ENCODE results near the gene PNN. TPM values are rescaled to one million over a fixed set of nuclear protein-coding genes. Genes with fewer than 3 reads are reported as not detected.
"Not testable (repeated sequence)": the region's sequence is repeated elsewhere in the genome, so short reads cannot be mapped to it uniquely, and the experiment has no call there.

The PNN gene
- total RNA-seq, 2 experiments from 2014 or later: 110 to 111 TPM

- Mint-ChIP-seq H3K36me3 (ENCODE audit: low read depth) (peaks cover 71% of the 10 kb centered on the region), H3K9me3 (no peaks in the 10 kb centered on the region), H3K4me1 (ENCODE audit: low read depth) (peaks cover 46% of the 10 kb centered on the region), H3K27ac (peak overlapping the region; percentile 26), H3K4me3 (no peak overlapping the region), H3K27me3 (no peaks in the 10 kb centered on the region)
- H3K36me3 ChIP-seq (ENCODE audit: insufficient read depth, low read length): peaks cover 60% of the 10 kb centered on the region
- H3K4me1 ChIP-seq (ENCODE audit: insufficient read depth, low read length): no peaks in the 10 kb centered on the region
- H3K27me3 ChIP-seq (ENCODE audit: control insufficient read depth in 1 of 2, insufficient read depth in 2 of 2, low read length in 2 of 2): no peaks in the 10 kb centered on the region
- H3K9me3 ChIP-seq (ENCODE audit: control insufficient read depth in 1 of 2, insufficient read depth in 1 of 2, low read length in 2 of 2): no peaks in the 10 kb centered on the region
- intact Hi-C loops (cut with DNase I, micrococcal nuclease): no loop called here
- no peak overlapping the region for H3K4me3 ChIP-seq (ENCODE audit: low read length)
- POLR2A ChIA-PET: no interaction called here
- DNase-seq (no peak), ATAC-seq (ENCODE audit: poor library complexity) (no peak)
- no peak for TF ChIP-seq CTCF (IDR thresholded peaks at IDR 0.05)
- CTCF ChIA-PET: interaction anchor here (1.6 kb wide), 1 partner anchor 8 kb away, joined by 4 read pairs; no protein-coding TSS in a partner anchor
- H3K27ac ChIP-seq (ENCODE audit: low read depth in 1 of 2, low read length in 2 of 2): no peak overlapping the region
Measured at GRCh38 chr14:39160494-39160893, 14.6 kb upstream of the PNN start.

GRCh38 chr14:39167797-39168320, 7.2 kb upstream of the PNN start:
- H3K4me1 ChIP-seq (ENCODE audit: insufficient read depth, low read length): peaks cover 25% of the 10 kb centered on the region
- DNase-seq; H3K9me3 Mint-ChIP-seq; CTCF ChIA-PET; POLR2A ChIA-PET; H3K9me3 ChIP-seq (ENCODE audit: control insufficient read depth in 1 of 2, insufficient read depth in 1 of 2, low read length in 2 of 2); intact Hi-C loops (cut with DNase I, micrococcal nuclease); H3K27me3 Mint-ChIP-seq; H3K27me3 ChIP-seq (ENCODE audit: control insufficient read depth in 1 of 2, insufficient read depth in 2 of 2, low read length in 2 of 2); H3K4me3 ChIP-seq (ENCODE audit: low read length); H3K27ac ChIP-seq (ENCODE audit: low read depth in 1 of 2, low read length in 2 of 2); ATAC-seq (ENCODE audit: poor library complexity): not testable (repeated sequence)
- Mint-ChIP-seq H3K4me3 (peak overlapping the region; percentile 91), H3K27ac (peak overlapping the region; percentile 67), H3K4me1 (ENCODE audit: low read depth) (peaks cover 71% of the 10 kb centered on the region), H3K36me3 (ENCODE audit: low read depth) (peaks cover 59% of the 10 kb centered on the region)
- H3K36me3 ChIP-seq (ENCODE audit: insufficient read depth, low read length): peaks cover 22% of the 10 kb centered on the region

- Histone ChIP-seq H3K9me3 (ENCODE audit: control insufficient read depth in 1 of 2, insufficient read depth in 1 of 2, low read length in 2 of 2) (no peaks in the 10 kb centered on the region), H3K27me3 (ENCODE audit: control insufficient read depth in 1 of 2, insufficient read depth in 2 of 2, low read length in 2 of 2) (no peaks in the 10 kb centered on the region), H3K4me3 (ENCODE audit: low read length) (no peak overlapping the region), H3K36me3 (ENCODE audit: insufficient read depth, low read length) (peaks cover 21% of the 10 kb centered on the region), H3K4me1 (ENCODE audit: insufficient read depth, low read length) (peaks cover 25% of the 10 kb centered on the region), H3K27ac (ENCODE audit: low read depth in 1 of 2, low read length in 2 of 2) (no peak overlapping the region)
- ChIA-PET CTCF (no interaction called here), POLR2A (no interaction called here)
- Mint-ChIP-seq H3K9me3 (no peaks in the 10 kb centered on the region), H3K27me3 (no peaks in the 10 kb centered on the region), H3K27ac (peak overlapping the region; percentile 67), H3K4me1 (ENCODE audit: low read depth) (peaks cover 67% of the 10 kb centered on the region), H3K36me3 (ENCODE audit: low read depth) (peaks cover 52% of the 10 kb centered on the region), H3K4me3 (peak overlapping the region; percentile 91)
- DNase-seq (no peak), ATAC-seq (ENCODE audit: poor library complexity) (no peak)
- intact Hi-C loops (cut with DNase I, micrococcal nuclease): no loop called here
- no peak for TF ChIP-seq CTCF (IDR thresholded peaks at IDR 0.05)
Measured at GRCh38 chr14:39168591-39168990, 6.5 kb upstream of the PNN start.

GRCh38 chr14:39169541-39169900, 5.5 kb upstream of the PNN start:
- peak overlapping the region; percentile 97 for H3K4me3 ChIP-seq (ENCODE audit: low read length)

More at GRCh38 chr14:39169541-39169900, 5.5 kb upstream of the PNN start:
- TF ChIP-seq CTCF (IDR thresholded peaks at IDR 0.05): no peak
- CTCF ChIA-PET: interaction anchor here (1.3 kb wide), 1 partner anchor 97 kb away, joined by 3 read pairs; no protein-coding TSS in a partner anchor
- Histone ChIP-seq H3K4me1 (ENCODE audit: insufficient read depth, low read length) (peaks cover 33% of the 10 kb centered on the region), H3K27ac (ENCODE audit: low read depth in 1 of 2, low read length in 2 of 2) (peak overlapping the region; percentile 95 to 96), H3K9me3 (ENCODE audit: control insufficient read depth in 1 of 2, insufficient read depth in 1 of 2, low read length in 2 of 2) (no peaks in the 10 kb centered on the region), H3K36me3 (ENCODE audit: insufficient read depth, low read length) (peaks cover 17% of the 10 kb centered on the region), H3K27me3 (ENCODE audit: control insufficient read depth in 1 of 2, insufficient read depth in 2 of 2, low read length in 2 of 2) (no peaks in the 10 kb centered on the region)
- POLR2A ChIA-PET: interaction anchor here (0.9 to 1.7 kb wide), 11 partner anchors 16 to 262 kb away, joined by 3 to 66 read pairs (median 10); partner anchors contain the start of genes FBXO33, GEMIN2 and SEC23A
- peaks cover 66% of the 10 kb centered on the region for H3K4me1 Mint-ChIP-seq (ENCODE audit: low read depth)
- H3K27ac Mint-ChIP-seq: peak overlapping the region; percentile 100
- no peaks in the 10 kb centered on the region for H3K9me3 Mint-ChIP-seq
- intact Hi-C loops (cut with DNase I, micrococcal nuclease): no loop called here
- H3K36me3 Mint-ChIP-seq (ENCODE audit: low read depth): peaks cover 50% of the 10 kb centered on the region
- peak overlapping the region; percentile 91 for H3K4me3 Mint-ChIP-seq
- DNase-seq (peak in 1 of 14 experiments; percentile 11), ATAC-seq (ENCODE audit: poor library complexity) (no peak)
- no peaks in the 10 kb centered on the region for H3K27me3 Mint-ChIP-seq
